ENCODE measurements around the gene TRIAP1. TPM values are rescaled to one million over a fixed set of nuclear protein-coding genes. Genes with fewer than 3 reads are reported as not detected.

TRIAP1 gene
- total and polyA plus RNA-seq, 2 donors (not counting 3 experiments of a cell fraction or from before 2014, with no cell fraction given): 26.1 to 46.0 TPM

GRCh38 chr12:120444676-120445075, 1.5 kb downstream of the TRIAP1 start:
- H3K27me3 ChIP-seq (ENCODE audit: control insufficient read depth in 2 of 2, insufficient read depth in 2 of 2, low read length in 2 of 2): no peaks in the 10 kb centered on the region
- CTCF ChIA-PET: interaction anchor here (0.9 kb wide), 1 partner anchor 17 kb away, joined by 3 read pairs; no protein-coding TSS in a partner anchor
- H3K27ac ChIP-seq (ENCODE audit: insufficient read depth, low read depth, low read length): no peak overlapping the region
- POLR2A ChIA-PET: no interaction called here
- DNase-seq (ENCODE audit: low read depth, low spot score) (no peak), FAIRE-seq (no peak)
- H4K20me1 ChIP-seq (replicated peaks; ENCODE audit: control insufficient read depth, extremely low read depth, insufficient read depth, low read length): no peaks in the 10 kb centered on the region
- no peak overlapping the region for H3K4me2 ChIP-seq (ENCODE audit: insufficient read depth, low read length)
- intact Hi-C loops (cut with micrococcal nuclease): no loop called here
- no peak overlapping the region for H2AFZ ChIP-seq (ENCODE audit: low read depth, low read length)
- TF ChIP-seq MAX (IDR thresholded peaks at IDR 0.05; ENCODE audit: insufficient read depth, insufficient read length): no peak
- TF ChIP-seq EZH2 (IDR thresholded peaks at IDR 0.05; ENCODE audit: borderline replicate concordance, low read depth, low read length, severe bottlenecking): no peak
- no peak for TF ChIP-seq MYC (IDR thresholded peaks at IDR 0.05; ENCODE audit: low read depth, low read length)
- TF ChIP-seq POLR2AphosphoS5 (IDR thresholded peaks at IDR 0.05; ENCODE audit: insufficient read depth, low read depth, low read length): no peak
- TF ChIP-seq POLR2A (IDR thresholded peaks at IDR 0.05; ENCODE audit: low read depth, low read length): no peak
- TF ChIP-seq CTCF (IDR thresholded peaks at IDR 0.05; ENCODE audit: extremely low read depth in 1 of 2, insufficient read depth in 1 of 2, low read depth in 1 of 2, low read length in 2 of 2): no peak
- no peak for TF ChIP-seq JUN (IDR thresholded peaks at IDR 0.05; ENCODE audit: borderline replicate concordance, insufficient read depth, insufficient read length, low read depth)
- no peak for TF ChIP-seq FOS (IDR thresholded peaks at IDR 0.05; ENCODE audit: borderline replicate concordance, insufficient read depth, low read length)
- no peak for TF ChIP-seq GATA2 (IDR thresholded peaks at IDR 0.05; ENCODE audit: insufficient read depth, insufficient read length, low read depth, low read length)
- H3K4me3 ChIP-seq (replicated peaks in 1 of 3; ENCODE audit: insufficient read depth in 1 of 3, low read depth in 1 of 3, low read length in 3 of 3): no peak overlapping the region
- H3K36me3 ChIP-seq (ENCODE audit: control insufficient read depth in 2 of 2, extremely low read depth in 1 of 2, insufficient read depth in 2 of 2, low read length in 2 of 2): peaks cover 8% of the 10 kb centered on the region in 2 experiments
- no peaks in the 10 kb centered on the region for H3K9me3 ChIP-seq (replicated peaks; ENCODE audit: control insufficient read depth, insufficient read depth, low read length)
- H3K9me1 ChIP-seq (replicated peaks; ENCODE audit: control insufficient read depth, extremely low read depth, insufficient read depth, low read length): no peaks in the 10 kb centered on the region
- H3K79me2 ChIP-seq (ENCODE audit: control insufficient read depth, insufficient read depth, low read length): peaks cover 61% of the 10 kb centered on the region
- no TSS peak for BruUV-seq (replicated peaks)
- H3K9ac ChIP-seq (replicated peaks; ENCODE audit: extremely low read depth, insufficient read depth, low read length): no peak overlapping the region
- H3K4me1 ChIP-seq (ENCODE audit: control insufficient read depth, extremely low read depth, insufficient read depth, low read length): peaks cover 18% of the 10 kb centered on the region
- dilution Hi-C loops (cut with MboI; ENCODE audit: extremely low pct_ligation_motif_present, low sequenced_read_pairs): no loop called here
